OCI-LY1 (cell line): ENCODE results near the gene FBXW12.

Experiments used
- H2AFZ ChIP-seq: fragments of 200-600 bp; sonication (generic), shearing (Covaris generic); 2 replicates; pipeline ENCODE4 v1.6.0; 2014; ENCODE audit warnings: antibody characterized with exemption, mild to moderate bottlenecking, low read length
- H3F3A ChIP-seq: fragments of 200-600 bp; sonication (generic), shearing (Covaris generic); 2 replicates; pipeline ENCODE4 v1.6.0; 2014; ENCODE audit warnings: mild to moderate bottlenecking, antibody characterized with exemption, low read length, moderate library complexity; ENCODE audit not compliant: insufficient read depth
- H3K27ac ChIP-seq: fragments of 200-600 bp; sonication (generic); 2 replicates; pipeline ENCODE4 v1.5.1; 2014; ENCODE audit warnings: low read length, mixed run types, mild to moderate bottlenecking, low read depth; ENCODE audit not compliant: poor library complexity, severe bottlenecking
- H3K27me3 ChIP-seq: fragments of 200-600 bp; sonication (generic); 2 replicates; pipeline ENCODE4 v1.6.0; 2014; ENCODE audit warnings: antibody characterized with exemption, mild to moderate bottlenecking, low read length, moderate library complexity; ENCODE audit not compliant: insufficient read depth
- H3K36me3 ChIP-seq: fragments of 200-600 bp; sonication (generic); 2 replicates; pipeline ENCODE4 v1.6.1; 2014; ENCODE audit warnings: mild to moderate bottlenecking, antibody characterized with exemption, low read length, moderate library complexity, mixed read lengths; ENCODE audit not compliant: insufficient read depth
- H3K4me1 ChIP-seq: fragments of 200-600 bp; sonication (generic); 2 replicates; pipeline ENCODE4 v1.5.1; 2014; ENCODE audit warnings: mild to moderate bottlenecking, low read length, moderate library complexity; ENCODE audit not compliant: insufficient read depth, severe bottlenecking
- H3K4me2 ChIP-seq: fragments of 200-600 bp; sonication (generic), shearing (Covaris generic); 2 replicates; pipeline ENCODE4 v1.6.1; 2014; ENCODE audit warnings: low read length
- H3K4me3 ChIP-seq: fragments of 200-600 bp; sonication (generic); 2 replicates; pipeline ENCODE4 v1.5.1; 2014; ENCODE audit warnings: low read length, low read depth, mild to moderate bottlenecking, mixed read lengths; ENCODE audit not compliant: poor library complexity, severe bottlenecking
- H3K79me2 ChIP-seq: fragments of 200-600 bp; shearing (Covaris generic); 2 replicates; pipeline ENCODE4 v1.6.1; 2016; ENCODE audit warnings: mixed run types, low read length, mixed read lengths; ENCODE audit not compliant: insufficient read depth
- H3K9ac ChIP-seq: fragments of 200-600 bp; sonication (generic), shearing (Covaris generic); 2 replicates; pipeline ENCODE4 v1.6.1; 2014; ENCODE audit warnings: mild to moderate bottlenecking, low read length, mixed read lengths
- H3K9me2 ChIP-seq: fragments of 200-600 bp; sonication (generic), shearing (Covaris generic); 2 replicates; pipeline ENCODE4 v1.6.1; 2014; ENCODE audit warnings: low read depth, mild to moderate bottlenecking, low read length, mixed read lengths
- H3K9me3 ChIP-seq: fragments of 200-600 bp; shearing (Covaris generic); 2 replicates; pipeline ENCODE4 v1.6.1; 2014; ENCODE audit warnings: low read length, mixed read lengths
- H4K20me1 ChIP-seq: fragments of 200-600 bp; sonication (generic), shearing (Covaris generic); 2 replicates; pipeline ENCODE4 v1.6.0; 2016; ENCODE audit warnings: mild to moderate bottlenecking, low read length; ENCODE audit not compliant: insufficient read depth
- CTCF ChIP-seq: fragments of 200-600 bp; sonication (generic), shearing (Covaris generic); IDR thresholded peaks from 2 replicates; pipeline ENCODE4 v1.5.1; 2017; ENCODE audit warnings: mild to moderate bottlenecking, antibody characterized with exemption, low read length, moderate library complexity, mixed read lengths
- EZH2 ChIP-seq: fragments of 200-600 bp; sonication (generic), shearing (Covaris generic); IDR thresholded peaks from 2 replicates; pipeline ENCODE4 v1.8.0; 2017; ENCODE audit warnings: borderline replicate concordance, mixed run types, mild to moderate bottlenecking, antibody characterized with exemption, low read length, moderate library complexity, mixed read lengths

FBXW12 gene

DNA sequence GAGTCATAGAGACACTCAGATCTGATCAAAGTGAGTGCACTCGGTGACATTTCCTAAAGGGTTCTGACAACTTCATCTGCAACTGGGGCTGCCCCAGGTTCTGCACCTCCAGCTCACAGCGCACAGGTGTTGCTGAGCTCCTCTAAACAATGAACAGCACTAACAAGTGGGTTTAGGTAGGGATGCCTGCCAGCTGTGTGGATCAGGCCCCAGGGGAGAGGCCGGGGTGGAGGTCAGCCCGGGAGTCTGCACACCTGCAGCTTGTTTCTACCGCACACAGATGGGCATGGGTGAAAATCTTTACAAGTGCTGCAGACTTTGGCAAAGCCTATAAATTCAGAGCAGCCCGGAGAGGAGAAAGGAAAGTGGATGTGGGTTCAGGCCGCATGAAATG lies 355 bp downstream of the FBXW12 start:
- no peaks in the 10 kb centered on the region for H3F3A ChIP-seq
- H3K4me2 ChIP-seq, result peak overlapping the region; percentile 31; the same call in 1 of the 2 replicates
- no peaks in the 10 kb centered on the region for H3K79me2 ChIP-seq
- H4K20me1 ChIP-seq, result no peaks in the 10 kb centered on the region
- H3K27me3 ChIP-seq, result no peaks in the 10 kb centered on the region
- no peak overlapping the region for H2AFZ ChIP-seq
- peaks cover 48% of the 10 kb centered on the region for H3K4me1 ChIP-seq
- H3K4me3 ChIP-seq, result no peak overlapping the region
- H3K9me3 ChIP-seq, result no peaks in the 10 kb centered on the region
- no peaks in the 10 kb centered on the region for H3K9me2 ChIP-seq
- H3K9ac ChIP-seq, result no peak overlapping the region
- TF ChIP-seq CTCF (no peak), EZH2 (no peak)
- H3K36me3 ChIP-seq, result no peaks in the 10 kb centered on the region
- H3K27ac ChIP-seq, result peak overlapping the region; percentile 35

- Histone ChIP-seq H3K4me3 (no peak overlapping the region), H3K4me1 (peaks cover 48% of the 10 kb centered on the region), H3K79me2 (no peaks in the 10 kb centered on the region), H3K4me2 (peak overlapping the region; percentile 31; the same call in 1 of the 2 replicates), H2AFZ (no peak overlapping the region), H3F3A (no peaks in the 10 kb centered on the region), H3K27ac (peak overlapping the region; percentile 35), H3K9ac (no peak overlapping the region), H3K27me3 (no peaks in the 10 kb centered on the region), H4K20me1 (no peaks in the 10 kb centered on the region), H3K36me3 (no peaks in the 10 kb centered on the region), H3K9me2 (no peaks in the 10 kb centered on the region), H3K9me3 (no peaks in the 10 kb centered on the region)
- TF ChIP-seq CTCF, result no peak
- no peak for TF ChIP-seq EZH2
Observed at GRCh38 chr3:48372862-48373435, 930 bp downstream of the FBXW12 start.

DNA sequence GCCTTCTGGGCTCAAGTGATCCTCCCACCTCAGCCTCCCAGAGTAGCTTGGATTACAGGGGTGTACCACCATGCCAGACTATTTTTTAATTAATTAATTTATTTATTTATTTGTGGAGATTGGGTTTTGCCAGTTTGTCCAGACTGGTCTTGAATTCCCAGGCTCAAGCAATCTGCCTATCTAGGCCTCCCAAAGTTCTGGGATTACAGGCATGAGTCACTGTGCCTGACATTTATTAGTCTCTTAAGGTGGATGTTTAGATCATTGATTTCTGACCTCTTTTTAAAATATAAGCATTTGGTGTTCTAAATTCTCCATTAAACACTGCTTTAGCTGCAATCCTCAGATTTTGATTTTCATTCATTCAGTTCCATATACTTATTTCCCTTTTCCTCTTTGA lies 15.6 kb downstream of the FBXW12 start:
- Histone ChIP-seq H2AFZ (no peak overlapping the region), H3K27me3 (no peaks in the 10 kb centered on the region; the same call in 1 of the 2 replicates), H3K9me2 (no peaks in the 10 kb centered on the region), H4K20me1 (no peaks in the 10 kb centered on the region), H3F3A (no peaks in the 10 kb centered on the region), H3K9ac (no peak overlapping the region), H3K4me1 (no peaks in the 10 kb centered on the region), H3K4me2 (no peak overlapping the region), H3K36me3 (no peaks in the 10 kb centered on the region; the same call in 1 of the 2 replicates), H3K27ac (no peak overlapping the region), H3K79me2 (no peaks in the 10 kb centered on the region), H3K4me3 (no peak overlapping the region), H3K9me3 (peaks cover 6% of the 10 kb centered on the region; the same call in 1 of the 2 replicates)
- no peak for TF ChIP-seq EZH2
- TF ChIP-seq CTCF, result no peak
